ENCODE data around the gene UMODL1.

UMODL1 gene

GRCh38 chr21:42183374-42184266 is 112.5 kb downstream of the UMODL1 start:
- no peak for DNase-seq (ENCODE audit: low spot score)
- in situ Hi-C loops (cut with MboI; ENCODE audit: low pct_unique_long_range_greater_than_20kb, low sequenced_read_pairs, unreplicated experiment), result no loop called here
- TF ChIP-seq, protein P1, sequence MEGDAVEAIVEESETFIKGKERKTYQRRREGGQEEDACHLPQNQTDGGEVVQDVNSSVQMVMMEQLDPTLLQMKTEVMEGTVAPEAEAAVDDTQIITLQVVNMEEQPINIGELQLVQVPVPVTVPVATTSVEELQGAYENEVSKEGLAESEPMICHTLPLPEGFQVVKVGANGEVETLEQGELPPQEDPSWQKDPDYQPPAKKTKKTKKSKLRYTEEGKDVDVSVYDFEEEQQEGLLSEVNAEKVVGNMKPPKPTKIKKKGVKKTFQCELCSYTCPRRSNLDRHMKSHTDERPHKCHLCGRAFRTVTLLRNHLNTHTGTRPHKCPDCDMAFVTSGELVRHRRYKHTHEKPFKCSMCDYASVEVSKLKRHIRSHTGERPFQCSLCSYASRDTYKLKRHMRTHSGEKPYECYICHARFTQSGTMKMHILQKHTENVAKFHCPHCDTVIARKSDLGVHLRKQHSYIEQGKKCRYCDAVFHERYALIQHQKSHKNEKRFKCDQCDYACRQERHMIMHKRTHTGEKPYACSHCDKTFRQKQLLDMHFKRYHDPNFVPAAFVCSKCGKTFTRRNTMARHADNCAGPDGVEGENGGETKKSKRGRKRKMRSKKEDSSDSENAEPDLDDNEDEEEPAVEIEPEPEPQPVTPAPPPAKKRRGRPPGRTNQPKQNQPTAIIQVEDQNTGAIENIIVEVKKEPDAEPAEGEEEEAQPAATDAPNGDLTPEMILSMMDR (IDR thresholded peaks at IDR 0.05; ENCODE audit: extremely low read depth, insufficient read depth, missing control alignments), result no peak

GRCh38 chr21:42186591-42186990 is 115.5 kb downstream of the UMODL1 start:
- TF ChIP-seq, protein P1 (IDR thresholded peaks at IDR 0.05; ENCODE audit: extremely low read depth, insufficient read depth, missing control alignments), result no peak
- DNase-seq (ENCODE audit: low spot score), result no peak
- in situ Hi-C loops (cut with MboI; ENCODE audit: low pct_unique_long_range_greater_than_20kb, low sequenced_read_pairs, unreplicated experiment), result no loop called here

GRCh38 chr21:42187976-42188653 is 117.0 kb downstream of the UMODL1 start:
- DNase-seq (ENCODE audit: low spot score), result peak; percentile 88
- in situ Hi-C loops (cut with MboI; ENCODE audit: low pct_unique_long_range_greater_than_20kb, low sequenced_read_pairs, unreplicated experiment), result no loop called here

GRCh38 chr21:42188663-42189062 is 117.5 kb downstream of the UMODL1 start:
- no peak for DNase-seq (ENCODE audit: low spot score)
- in situ Hi-C loops (cut with MboI; ENCODE audit: low pct_unique_long_range_greater_than_20kb, low sequenced_read_pairs, unreplicated experiment), result no loop called here
- TF ChIP-seq, protein P1 (IDR thresholded peaks at IDR 0.05; ENCODE audit: extremely low read depth, insufficient read depth, missing control alignments), result no peak

More at GRCh38 chr21:42187976-42188653, 117.0 kb downstream of the UMODL1 start:
- TF ChIP-seq, protein P1 (IDR thresholded peaks at IDR 0.05; ENCODE audit: extremely low read depth, insufficient read depth, missing control alignments), result no peak

DNA sequence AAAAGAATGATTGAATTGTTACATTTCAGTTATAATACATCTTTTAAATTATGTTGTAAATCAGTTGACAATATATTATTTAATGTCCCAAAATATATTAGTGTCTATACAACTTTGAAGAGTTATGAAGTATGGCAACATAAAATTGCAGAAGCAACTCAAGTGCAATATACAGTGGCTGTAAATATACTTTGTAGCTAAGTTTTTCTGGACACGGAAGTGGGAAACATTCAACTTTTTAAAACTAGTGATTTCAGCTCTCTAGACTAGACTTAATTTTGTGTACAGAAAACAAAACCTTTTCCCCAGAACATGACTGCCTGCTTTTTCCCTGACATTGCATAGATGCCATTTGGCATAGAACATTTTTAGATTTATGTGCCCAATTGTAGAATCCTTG is 118.3 kb downstream of the UMODL1 start:
- in situ Hi-C loops (cut with MboI; ENCODE audit: low pct_unique_long_range_greater_than_20kb, low sequenced_read_pairs, unreplicated experiment), result no loop called here
- TF ChIP-seq, protein P1 (IDR thresholded peaks at IDR 0.05; ENCODE audit: extremely low read depth, insufficient read depth, missing control alignments), result no peak
- no peak for DNase-seq (ENCODE audit: low spot score)

DNA sequence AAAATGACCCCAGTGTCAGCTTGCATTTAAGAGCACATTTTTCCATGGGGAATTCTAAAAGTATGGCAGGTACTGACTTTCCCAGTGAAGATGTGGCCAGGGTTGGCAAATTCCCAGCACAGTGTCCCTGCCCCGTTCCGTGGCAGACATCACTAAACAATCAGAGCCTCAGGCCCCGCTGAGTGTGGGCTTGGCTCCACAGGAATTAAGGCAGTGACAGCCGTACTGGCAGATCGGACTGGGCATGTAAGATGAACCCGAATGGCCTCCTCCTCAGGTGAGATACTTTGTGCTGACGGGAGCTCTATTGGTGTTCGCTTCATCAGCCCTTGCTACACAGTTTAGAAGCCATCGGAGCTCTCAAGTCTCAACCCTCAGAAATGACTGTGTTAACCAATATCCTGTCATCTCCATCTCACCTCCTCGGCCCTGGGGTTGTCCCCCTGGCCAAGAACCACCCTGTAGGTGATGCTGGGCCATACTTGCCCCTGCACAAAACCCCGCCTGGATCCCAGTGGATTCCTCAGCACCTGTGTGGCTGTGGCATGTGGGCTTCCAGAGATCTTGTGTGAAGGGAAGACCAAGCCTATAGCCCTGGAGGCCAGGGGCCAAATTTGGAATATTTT is 118.9 kb downstream of the UMODL1 start:
- TF ChIP-seq, protein P1 (IDR thresholded peaks at IDR 0.05; ENCODE audit: extremely low read depth, insufficient read depth, missing control alignments), result no peak
- DNase-seq (ENCODE audit: low spot score), result no peak
- in situ Hi-C loops (cut with MboI; ENCODE audit: low pct_unique_long_range_greater_than_20kb, low sequenced_read_pairs, unreplicated experiment), result no loop called here
